GM19324 (cell line): ENCODE measurements around the gene JAKMIP1.

Source experiments
- ATAC-seq: cut with Tn5 transposase; IDR thresholded peaks from one replicate; pipeline ENCODE4 v1.9.1; 2021; ENCODE audit warnings: mild to moderate bottlenecking, moderate library complexity; ENCODE audit not compliant: unreplicated experiment, low FRiP score

Gene JAKMIP1

DNA sequence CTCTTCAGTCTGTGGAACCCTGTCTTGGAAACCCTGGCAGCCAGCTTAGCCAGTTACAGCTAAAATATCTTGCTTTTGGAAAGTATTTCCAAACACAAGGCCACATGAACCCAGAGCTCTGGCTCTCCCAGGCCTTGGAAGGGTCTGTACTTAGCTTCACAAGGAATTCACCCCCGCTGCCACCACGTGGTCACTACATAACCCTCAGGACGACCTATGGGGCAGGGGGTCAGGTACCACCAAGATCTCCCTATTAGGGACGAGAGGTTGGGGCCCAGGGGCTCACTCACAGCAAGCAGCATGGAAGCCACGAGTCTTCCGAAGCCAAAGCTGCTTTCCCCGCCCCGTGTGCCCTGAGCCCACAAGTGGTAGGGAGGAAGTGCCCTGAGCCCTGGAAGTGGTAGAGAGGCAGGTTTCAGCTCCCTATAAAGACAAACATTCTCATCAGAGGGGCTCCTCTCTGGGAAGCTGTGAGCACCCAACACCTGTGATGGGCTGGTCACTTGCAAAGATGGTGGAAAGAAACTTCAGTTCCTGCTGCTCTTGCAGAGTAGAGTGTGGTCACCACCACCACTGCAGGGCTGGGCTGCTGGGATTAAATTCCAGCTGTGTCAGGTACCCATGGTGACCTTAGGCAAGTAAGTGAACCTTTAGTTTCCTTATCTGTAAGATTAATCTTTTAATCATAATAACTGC is 4.7 kb upstream of the JAKMIP1 start:
- ATAC-seq = no peak

DNA sequence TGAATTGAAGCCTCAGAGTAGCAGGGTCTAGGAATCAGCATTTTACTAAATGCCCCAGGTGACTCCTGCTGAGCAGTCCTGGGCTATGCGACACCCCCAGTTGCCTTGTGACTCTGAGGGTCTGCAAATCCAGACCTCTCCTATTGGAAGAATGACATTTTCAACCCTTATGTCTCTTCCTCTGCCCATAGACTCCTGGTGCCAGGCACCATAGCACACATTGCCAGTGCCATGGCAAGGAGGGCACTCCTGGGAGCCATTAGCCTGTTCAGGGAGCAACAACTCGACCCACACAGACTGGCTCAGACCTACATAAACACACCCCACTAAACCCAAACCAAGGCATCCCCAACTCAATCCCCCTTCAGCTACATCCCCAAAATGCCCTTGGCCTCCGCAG is 3.7 kb upstream of the JAKMIP1 start:
- ATAC-seq = no peak

DNA sequence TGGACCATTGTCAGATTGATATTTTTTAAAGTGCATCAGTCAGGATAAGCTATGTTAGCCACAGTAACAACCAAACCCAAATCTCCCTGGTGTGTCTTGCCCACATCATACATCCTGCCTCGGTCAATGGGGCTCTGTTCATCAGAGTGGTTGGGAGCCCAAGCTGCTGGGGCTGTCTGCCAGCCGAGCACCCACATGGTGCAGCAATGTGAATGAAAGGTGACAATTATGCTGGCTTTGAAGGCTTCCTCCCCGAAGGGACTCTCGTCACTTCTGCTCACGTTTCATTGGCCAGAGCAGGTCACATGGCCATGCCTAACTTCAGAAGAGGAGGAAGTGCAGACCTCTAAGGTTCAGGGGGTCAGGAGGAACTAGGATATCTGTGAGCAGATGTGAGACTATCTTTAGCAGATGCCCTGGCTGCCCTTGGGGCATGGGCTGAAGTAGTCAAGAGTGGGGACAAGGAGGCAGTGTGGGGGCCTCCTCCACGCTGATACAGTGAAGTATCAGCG is 1.3 kb upstream of the JAKMIP1 start:
- ATAC-seq = no peak

DNA sequence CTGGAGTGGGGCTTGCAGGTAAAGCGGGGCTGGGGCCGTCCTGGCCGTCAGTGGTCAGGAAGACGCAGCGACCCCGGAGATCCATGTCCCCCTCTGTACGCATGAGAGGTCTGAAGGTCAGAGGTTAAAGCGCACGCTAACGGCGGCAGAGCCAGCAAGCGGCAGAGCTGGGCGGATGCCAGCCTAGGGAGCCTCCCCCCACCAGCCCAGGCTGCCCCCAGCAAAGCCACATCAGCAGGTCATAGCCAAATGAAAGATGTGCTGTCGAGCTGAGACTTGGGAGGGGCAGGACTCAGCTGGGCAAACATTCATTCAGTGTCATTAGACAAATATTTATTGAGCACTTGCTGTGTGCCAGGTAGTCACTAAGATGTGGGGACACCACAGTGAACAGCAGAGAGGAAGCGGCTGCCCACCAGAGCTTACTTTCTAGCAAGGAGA is 593 bp upstream of the JAKMIP1 start:
- no peak for ATAC-seq

DNA sequence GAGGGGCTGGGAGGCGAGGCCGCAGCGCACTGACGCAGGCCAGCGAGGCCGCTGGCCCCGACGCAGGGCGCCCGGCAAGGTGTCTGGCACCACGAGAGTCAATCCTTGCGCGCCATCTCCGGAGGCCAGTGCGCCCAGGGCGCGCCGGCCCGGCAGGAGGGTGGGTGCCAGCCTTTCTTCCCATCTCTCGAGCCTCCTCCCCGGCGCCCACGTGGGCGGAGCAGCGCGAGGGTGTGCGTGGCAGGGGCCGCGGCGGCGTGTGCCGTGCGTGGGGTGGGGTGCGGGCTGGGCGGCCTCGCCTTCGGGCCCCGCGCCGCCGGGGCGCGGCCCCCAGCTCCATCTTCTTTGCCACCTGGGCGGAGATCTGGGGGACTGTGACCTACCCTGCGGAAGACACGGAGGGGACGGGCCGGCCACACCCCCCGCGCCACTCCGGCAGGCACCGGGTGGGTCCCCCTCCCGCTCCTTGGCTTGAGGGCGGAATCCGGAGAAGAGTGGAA is 877 bp downstream of the JAKMIP1 start:
- no peak for ATAC-seq

DNA sequence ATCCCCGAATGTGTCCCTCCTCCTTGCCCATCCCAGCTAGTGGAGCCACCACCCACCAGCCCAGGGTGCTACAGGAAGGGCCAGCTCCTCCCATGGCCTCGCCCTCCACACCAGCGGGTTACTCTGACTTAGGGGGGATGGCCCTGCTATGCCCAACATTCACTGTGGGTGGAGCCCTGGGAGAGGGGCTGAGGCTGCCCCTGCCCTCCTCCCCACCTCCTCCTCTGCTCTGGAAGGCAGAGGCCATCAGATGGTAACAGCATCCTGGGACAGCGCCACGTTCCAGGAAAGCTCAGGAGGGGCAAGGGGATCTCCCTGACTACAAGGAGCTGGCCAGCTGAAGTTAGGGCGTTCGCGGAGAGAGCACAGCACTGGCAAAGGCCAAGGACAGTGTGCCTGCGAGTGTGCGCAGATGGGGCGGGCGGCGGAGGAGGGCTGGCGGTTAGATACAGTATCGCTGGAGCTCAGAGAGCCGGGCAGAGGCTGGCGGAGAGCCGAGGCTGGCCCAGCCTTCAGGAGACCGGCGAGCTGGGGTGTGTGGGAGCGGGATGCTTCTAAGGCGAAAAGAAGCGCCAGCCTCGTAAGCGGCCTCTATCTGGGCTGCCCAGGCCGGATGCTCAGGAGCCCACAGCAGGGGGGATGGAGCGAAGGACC is 1.5 kb downstream of the JAKMIP1 start:
- ATAC-seq = no peak

DNA sequence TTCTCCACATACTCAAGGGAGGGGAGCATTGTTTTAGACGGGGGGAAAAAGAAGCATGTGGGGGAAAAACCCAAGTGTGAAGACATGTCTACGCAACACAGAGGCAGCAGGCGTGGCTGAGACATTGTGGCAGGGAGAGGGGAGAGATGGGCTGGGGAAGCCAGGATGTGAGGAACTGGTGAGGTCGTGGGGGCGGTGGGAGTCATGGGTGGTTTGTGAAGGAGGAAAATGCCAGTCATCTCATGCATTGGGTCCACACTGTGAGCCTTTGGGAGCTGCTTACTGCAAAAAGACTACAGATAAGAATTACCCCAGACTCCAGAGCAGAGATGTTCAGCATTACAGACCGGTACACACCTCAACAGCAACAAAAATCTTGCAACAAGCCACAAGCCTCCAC is 2.1 kb downstream of the JAKMIP1 start:
- no peak for ATAC-seq

DNA sequence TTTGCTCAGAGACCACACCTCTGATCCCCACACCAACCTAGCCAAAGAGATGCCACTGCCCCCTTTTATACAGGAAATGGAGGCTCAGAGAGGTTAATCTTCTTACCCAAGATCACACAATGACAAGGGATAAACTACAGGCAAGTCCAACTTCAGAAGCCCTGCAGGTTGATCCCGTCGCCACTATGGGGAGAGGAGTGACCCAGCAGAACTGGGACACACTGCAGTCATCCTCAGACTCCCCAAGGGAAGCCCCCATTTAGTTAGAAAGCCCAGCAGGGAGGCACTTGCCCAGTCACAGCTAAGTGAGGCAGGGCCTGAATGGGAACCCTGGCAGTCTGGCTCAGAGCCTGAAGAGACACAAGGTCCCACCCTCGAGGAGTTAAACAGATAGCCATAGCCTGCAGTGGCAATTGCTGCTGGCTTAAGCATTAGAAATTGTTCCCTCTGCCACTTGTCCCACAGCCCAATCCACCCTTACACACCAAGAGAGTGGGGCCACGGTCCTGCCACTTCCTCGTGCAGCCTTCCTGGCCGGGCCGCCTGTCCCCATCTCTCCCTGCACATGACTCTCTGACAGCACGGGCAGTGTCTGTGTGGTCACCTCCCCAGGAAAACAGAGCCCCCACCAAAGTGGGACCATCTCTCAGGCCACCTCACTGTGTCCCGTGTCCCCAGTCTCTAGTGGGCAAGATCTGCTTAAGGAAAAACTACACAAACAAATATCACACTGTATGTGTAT is 2.7 kb downstream of the JAKMIP1 start:
- no peak for ATAC-seq

DNA sequence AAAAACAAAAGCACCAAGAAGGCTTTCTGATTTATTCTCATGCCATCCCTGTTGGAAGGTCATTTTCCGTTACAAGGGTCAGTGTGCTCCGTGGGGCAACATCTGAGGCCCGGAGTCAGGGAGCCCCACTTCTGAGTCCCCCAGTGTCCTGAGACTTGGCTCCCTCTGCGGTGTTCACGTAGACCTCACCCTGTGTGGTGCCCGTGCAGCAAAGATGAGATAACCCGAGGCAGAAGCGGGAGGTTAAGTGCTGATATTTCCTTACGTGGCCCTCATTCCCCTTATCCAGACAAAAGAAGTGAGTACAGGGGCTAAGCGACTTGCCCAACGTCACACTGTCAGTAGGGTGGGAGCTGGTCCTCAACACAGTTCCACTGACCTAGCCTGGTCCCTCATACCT is 3.5 kb downstream of the JAKMIP1 start:
- ATAC-seq = no peak

DNA sequence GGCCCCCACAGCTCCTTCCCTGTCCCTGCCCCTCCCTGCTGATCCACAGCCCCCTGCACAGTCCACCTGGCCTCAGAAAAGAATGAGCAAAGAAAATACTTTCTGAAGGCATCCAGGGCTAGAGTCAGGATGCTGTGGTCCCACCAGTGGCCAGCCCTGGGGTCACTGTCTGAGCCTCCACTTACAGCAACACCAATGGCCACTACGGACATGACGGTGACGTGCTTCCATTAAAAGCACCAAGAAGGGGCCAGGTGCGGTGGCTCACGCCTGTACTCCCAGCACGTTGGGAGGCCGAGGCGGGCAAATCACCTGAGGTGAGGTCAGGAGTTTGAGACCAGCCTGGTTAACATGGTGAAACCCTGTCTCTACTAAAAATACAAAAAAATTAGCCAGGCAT is 4.0 kb downstream of the JAKMIP1 start:
- ATAC-seq = no peak

DNA sequence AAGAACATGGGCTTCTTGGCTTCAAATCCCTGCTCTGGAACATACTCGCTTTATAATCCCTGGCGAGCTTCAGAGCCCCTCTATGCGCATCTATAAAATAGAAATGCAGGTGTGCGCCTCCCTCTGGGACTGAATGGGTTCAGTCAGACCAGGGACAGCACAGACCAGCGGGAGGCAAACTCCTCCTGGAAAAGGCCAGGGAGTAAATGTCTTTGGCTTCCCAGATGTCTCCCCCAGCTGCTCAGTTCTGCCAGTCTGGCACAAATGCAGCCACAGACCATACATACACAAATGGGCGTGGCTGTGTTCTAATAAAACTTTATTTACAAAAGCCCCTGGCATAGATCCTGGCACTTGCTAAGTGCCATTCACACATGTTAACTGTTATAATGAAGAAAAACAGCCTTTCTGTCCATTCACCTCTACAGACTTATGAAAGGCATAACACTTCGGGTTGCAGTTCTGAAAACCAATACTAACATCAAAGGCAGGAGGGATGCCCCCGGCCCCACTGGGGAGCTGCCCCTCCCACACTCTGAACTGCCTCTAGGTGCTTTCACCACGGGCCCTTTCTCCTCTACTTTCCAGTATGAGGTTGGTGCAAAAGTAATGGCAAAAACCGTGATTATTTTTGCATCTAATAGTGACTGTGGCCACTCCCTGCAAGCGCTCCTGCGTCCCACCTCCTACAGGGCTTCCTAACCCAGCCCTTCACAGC is 4.6 kb downstream of the JAKMIP1 start:
- no peak for ATAC-seq

DNA sequence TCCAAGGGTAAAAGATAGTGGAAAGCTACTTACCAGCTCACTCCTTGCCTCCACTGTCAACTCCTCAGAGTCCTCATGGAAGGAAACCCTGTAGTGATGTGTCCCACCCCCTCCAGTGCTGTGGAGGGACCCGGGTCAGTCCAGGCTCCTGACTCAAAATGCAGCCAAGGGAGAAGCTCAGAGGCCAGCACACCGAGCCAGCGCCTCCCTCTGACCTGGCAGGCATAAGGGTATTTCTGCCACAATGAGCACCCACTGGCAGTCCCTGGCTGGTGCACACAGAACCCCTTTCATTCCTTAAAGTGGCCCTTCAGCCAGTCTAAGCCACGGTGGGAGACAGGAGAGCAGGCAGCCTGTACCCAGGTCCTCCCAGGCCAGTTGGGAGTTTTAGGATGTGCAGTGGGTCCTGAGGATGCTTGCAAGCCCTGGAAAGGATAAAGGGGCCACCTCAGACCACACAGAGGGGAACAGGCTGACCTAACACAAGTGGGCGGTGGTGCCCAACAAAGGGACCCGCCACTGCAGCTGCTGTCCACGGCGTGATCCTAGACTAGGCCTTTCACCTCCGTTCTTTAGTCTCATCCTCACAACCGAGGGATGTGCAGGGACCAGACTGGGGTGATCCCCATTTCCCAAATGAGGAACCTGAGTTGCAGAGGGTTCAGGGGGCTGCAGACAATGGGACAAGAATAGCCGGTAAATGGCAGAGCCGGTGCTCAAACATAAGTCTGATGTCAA is 5.7 kb downstream of the JAKMIP1 start:
- no peak for ATAC-seq

DNA sequence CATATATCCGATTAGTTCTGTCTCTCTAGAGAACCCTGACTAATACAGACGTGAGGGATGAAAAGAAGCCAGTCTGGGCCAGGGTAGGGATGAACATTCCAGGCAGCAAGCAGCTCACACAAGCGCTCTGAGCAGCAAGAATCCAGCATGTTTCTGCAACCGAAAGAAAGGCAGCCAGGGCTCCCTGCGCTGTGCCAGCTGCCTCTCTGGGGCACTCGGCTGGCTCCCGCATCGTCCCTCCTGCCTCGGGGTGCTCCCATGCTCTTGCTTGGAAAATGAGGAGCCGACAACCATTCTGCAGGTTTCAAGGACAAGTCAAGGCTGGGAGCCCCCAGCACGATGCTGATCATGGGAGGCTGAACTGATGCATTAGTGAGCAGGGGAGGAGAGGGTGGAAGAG is 7.0 kb downstream of the JAKMIP1 start:
- no peak for ATAC-seq

DNA sequence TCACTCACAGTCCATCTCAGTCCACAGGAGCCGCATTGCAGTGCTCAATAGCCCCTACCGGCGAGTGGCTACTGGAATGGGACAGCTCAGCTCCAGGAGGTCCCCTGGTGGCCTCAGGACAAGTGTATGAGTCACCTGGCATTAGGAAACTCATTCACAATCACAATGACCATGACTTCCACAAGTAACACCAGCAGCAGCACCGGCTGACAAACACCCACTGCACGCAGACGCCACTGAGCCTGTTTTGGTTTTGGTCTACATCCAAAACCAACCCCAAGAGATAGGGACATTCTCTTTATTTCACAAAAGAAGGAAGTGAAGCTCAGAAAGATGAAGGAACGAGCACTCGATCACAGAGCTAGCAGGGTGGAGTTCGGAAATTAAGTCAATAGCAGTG is 8.1 kb downstream of the JAKMIP1 start:
- ATAC-seq = no peak

DNA sequence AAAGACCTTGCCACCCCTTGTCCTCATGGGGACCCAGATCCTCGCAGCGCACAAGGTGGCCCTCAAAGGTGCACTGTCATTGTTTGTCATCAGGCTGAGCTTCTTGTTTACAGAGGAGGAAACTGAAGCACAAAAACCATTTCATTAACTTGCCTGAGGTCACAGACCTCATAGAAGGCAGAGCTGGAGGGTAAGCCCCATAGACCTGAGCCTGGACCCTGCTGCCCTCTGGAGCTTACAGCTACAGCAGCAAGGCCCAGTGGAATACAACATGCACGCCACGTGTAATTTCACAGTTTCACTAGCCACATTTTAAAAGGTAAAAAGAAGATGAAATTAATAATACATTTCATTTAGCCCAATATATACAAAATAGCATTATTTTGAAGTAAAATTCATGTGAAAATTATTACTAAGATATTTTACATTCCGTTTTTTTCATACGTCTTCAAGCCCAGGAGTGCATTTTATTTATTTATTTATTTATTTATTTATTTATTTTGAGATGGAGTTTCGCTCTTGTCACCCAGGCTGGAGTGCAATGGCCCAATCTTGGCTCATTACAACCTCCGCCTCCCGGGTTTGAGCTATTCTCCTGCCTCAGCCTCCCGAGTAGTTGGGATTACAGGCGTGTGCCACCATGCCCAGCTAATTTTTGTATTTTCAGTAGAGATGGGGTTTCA is 8.8 kb downstream of the JAKMIP1 start:
- ATAC-seq = no peak

DNA sequence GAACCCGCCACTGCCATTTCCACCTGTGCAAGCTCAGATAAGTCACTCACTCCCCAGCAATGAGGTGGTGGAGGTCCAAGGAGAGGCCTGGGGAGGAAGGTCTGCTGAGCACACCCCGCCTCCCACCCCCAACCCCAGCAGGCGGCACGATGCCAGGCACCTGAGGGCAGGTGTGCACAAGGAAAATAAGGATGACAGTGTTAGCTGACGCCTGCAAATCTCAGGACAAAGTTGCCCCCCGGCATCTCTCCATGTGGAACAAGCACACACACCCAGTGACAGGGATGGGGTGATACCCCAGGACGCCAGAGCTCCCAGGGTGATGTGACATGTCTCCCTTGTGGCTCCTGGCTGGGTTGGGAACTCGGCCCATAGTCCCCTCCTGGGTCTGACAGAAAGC is 9.9 kb downstream of the JAKMIP1 start:
- no peak for ATAC-seq

DNA sequence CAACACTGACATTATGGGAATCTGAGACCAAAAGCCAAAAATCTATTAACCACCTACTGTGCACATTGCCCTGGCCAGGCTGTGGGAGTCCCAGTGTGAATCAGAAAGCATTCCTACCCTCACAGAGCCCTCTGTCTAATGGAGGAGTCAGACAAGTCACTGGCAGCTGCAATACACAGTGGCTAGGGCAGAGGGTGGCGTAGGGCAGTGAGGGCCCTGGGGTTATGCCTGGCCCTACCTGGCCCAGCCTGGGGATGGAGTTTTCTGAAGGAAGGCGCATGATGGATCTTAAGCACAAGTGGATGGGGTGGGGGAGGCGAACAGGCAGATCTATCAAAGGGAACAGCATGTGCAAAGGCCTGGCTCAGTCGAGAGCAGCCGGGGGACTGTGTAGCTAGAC is 10.8 kb downstream of the JAKMIP1 start:
- no peak for ATAC-seq

DNA sequence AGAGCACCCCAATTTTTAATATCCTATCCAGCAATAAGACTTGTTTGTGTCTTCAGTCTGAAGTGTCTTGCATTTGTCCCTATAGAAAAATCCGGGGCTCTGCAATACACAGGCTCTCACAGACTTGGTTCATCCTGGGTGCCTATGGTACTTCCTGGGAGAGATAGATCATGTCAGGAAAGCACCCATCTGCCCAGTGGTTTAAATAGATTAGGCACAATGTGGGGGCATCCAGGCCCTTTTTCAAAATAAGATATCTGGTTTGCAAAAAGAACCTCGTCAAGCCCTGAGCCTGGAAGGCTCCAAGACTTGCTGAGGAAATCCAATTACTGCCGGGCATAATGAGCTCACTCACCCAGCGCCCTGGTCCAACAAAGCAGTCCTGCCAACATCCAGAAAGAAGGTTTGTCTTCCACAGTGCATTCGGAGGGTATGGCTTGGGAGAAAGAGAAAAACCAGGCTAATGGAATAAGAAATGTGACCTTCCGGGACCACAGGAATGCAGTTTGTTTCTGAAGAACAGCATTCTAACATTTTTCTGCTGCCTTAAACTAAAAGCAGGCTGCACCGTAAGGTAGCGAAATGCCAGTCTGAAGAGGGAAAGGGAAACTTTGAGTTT is 11.6 kb downstream of the JAKMIP1 start:
- ATAC-seq = no peak

DNA sequence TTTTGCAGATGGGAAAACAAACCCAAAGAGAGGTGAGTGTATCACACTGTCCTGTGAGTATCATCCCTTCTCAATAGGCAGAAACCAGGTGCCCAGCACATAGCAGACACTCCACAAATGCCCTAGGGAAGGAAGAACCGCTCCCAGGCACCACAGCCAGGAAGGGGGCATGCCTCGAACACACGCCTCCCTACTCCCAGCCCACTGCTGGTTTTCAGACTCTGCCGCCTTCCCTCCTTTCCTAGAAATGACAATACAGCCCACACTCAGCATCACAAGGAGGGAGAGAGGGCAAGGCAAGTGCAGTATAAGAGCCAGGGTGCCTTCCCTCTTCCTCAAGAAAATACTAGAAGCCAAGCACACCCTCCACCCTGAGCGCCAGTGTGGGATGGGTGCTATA is 16.2 kb downstream of the JAKMIP1 start:
- ATAC-seq = no peak
